ENCODE results near the gene TCFL5.

TCFL5 gene

GRCh38 chr20:62834967-62835730 is 26.5 kb downstream of the TCFL5 start:
- no peak for DNase-seq (ENCODE audit: low read depth in 2 of 2)

GRCh38 chr20:62832951-62833391 is 28.7 kb downstream of the TCFL5 start:
- no peak for DNase-seq (ENCODE audit: low read depth in 2 of 2)

- DNase-seq (ENCODE audit: low read depth in 2 of 2) = no peak
These were observed 29.3 kb downstream of the TCFL5 start for GRCh38 chr20:62832212-62832922.

- no peak for DNase-seq (ENCODE audit: low read depth in 2 of 2)
These were observed 29.8 kb downstream of the TCFL5 start for GRCh38 chr20:62831854-62832211.

- DNase-seq (ENCODE audit: low read depth in 2 of 2) = no peak
These were observed 30.2 kb downstream of the TCFL5 start for GRCh38 chr20:62831361-62831788.

GRCh38 chr20:62830821-62831220 is 30.8 kb downstream of the TCFL5 start:
- DNase-seq (ENCODE audit: low read depth in 2 of 2) = no peak

GRCh38 chr20:62830251-62830650 is 31.4 kb downstream of the TCFL5 start:
- DNase-seq (ENCODE audit: low read depth in 2 of 2) = no peak

GRCh38 chr20:62829231-62830230 is 32.1 kb downstream of the TCFL5 start:
- no peak for DNase-seq (ENCODE audit: low read depth in 2 of 2)

- no peak for DNase-seq (ENCODE audit: low read depth in 2 of 2)
These were observed 33.0 kb downstream of the TCFL5 start for GRCh38 chr20:62828511-62829230.

- DNase-seq (ENCODE audit: low read depth in 2 of 2) = no peak
These were observed 33.6 kb downstream of the TCFL5 start for GRCh38 chr20:62828051-62828450.

GRCh38 chr20:62827311-62828038 is 34.1 kb downstream of the TCFL5 start:
- no peak for DNase-seq (ENCODE audit: low read depth in 2 of 2)

GRCh38 chr20:62826646-62827310 is 34.8 kb downstream of the TCFL5 start:
- DNase-seq (ENCODE audit: low read depth in 2 of 2) = no peak

GRCh38 chr20:62825986-62826645 is 35.5 kb downstream of the TCFL5 start:
- DNase-seq (ENCODE audit: low read depth in 2 of 2) = no peak

GRCh38 chr20:62825333-62825985 is 36.2 kb downstream of the TCFL5 start:
- no peak for DNase-seq (ENCODE audit: low read depth in 2 of 2)

GRCh38 chr20:62824476-62825332 is 36.9 kb downstream of the TCFL5 start:
- DNase-seq (ENCODE audit: low read depth in 2 of 2) = no peak

GRCh38 chr20:62823688-62824475 is 37.7 kb downstream of the TCFL5 start:
- no peak for DNase-seq (ENCODE audit: low read depth in 2 of 2)
